GM19035 (cell line): ENCODE measurements around the gene SH2D4B.

Source experiments
- ATAC-seq: cut with Tn5 transposase; IDR thresholded peaks from one replicate; pipeline ENCODE4 v1.9.1; 2021; ENCODE audit not compliant: unreplicated experiment

SH2D4B gene

GRCh38 chr10:80674809-80675208 lies 137.1 kb downstream of the SH2D4B start:
- ATAC-seq = no peak

DNA sequence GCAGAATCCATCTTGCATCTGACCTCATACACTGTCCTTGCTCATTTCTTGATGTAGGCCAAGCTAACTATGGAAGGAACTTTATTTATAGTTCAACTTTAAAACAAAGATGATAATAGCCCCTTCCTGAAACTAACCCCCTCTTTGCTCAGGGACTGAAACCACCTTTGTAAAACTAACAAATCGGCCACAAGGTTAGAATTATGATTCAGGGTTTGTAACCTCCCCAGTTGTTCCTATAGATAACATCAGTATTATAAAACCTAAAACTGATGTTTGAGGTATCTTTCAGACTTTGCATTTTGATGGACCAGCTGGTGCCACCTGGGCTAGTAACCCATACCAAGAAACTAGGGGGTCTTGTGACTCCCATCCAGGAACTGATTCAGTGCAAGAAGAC lies 143.4 kb downstream of the SH2D4B start:
- no peak for ATAC-seq

DNA sequence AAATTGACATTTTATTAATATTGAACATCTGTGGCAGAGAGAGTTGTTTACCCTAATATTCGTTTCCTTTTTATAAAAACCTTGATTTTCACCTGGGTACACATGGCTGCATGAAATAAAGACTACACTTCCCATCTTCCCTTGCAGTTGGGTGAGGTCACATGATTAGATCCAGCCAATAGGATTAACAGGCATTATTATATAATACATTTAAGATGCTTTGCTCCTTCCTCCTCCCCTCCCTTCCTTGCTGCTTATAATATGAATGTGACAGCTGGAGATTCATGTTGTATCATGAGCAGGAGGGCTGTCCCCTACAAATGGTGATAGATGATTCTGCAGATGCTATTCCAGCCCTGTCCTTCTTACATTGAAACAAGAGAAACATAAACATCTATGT lies 146.6 kb downstream of the SH2D4B start:
- ATAC-seq = peak; percentile 80

GRCh38 chr10:80685355-80685754 lies 147.7 kb downstream of the SH2D4B start:
- no peak for ATAC-seq

GRCh38 chr10:80686734-80687475 lies 149.2 kb downstream of the SH2D4B start:
- no peak for ATAC-seq

DNA sequence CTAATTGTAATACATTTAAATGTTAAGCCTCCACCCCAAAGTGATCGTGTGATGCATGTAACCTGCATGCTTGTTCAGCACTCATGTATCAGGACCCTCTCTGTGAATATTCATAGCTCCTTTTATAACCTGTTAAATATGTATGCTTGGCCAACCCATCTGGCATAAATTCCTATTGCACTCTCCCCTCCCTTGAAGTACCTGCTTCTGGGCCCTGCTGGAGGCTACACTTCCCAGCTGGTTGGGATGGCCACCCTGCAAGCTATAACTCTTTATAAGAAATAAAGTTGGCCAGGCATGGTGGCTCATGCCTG lies 149.7 kb downstream of the SH2D4B start:
- no peak for ATAC-seq

GRCh38 chr10:80690434-80690833 lies 152.7 kb downstream of the SH2D4B start:
- no peak for ATAC-seq

DNA sequence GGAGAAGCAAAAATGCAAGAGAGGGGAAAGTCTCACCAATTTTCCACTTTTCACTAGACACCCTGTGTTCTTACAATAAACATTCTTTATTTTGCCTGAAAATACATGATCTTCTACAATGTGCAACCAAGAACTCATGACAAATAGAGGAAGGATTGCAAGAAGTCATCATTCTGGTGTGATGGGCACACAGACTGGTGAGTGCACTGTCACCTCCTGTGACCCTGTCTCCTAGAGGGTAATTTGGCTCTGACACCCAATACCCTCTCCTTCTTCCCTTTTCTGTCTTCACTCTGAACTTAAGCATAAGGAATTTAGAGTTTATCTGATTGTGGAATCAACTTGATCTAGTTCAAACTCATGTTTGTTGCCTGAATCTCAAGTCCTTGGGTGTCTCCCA lies 153.7 kb downstream of the SH2D4B start:
- ATAC-seq = no peak

GRCh38 chr10:80693565-80693964 lies 155.9 kb downstream of the SH2D4B start:
- no peak for ATAC-seq

DNA sequence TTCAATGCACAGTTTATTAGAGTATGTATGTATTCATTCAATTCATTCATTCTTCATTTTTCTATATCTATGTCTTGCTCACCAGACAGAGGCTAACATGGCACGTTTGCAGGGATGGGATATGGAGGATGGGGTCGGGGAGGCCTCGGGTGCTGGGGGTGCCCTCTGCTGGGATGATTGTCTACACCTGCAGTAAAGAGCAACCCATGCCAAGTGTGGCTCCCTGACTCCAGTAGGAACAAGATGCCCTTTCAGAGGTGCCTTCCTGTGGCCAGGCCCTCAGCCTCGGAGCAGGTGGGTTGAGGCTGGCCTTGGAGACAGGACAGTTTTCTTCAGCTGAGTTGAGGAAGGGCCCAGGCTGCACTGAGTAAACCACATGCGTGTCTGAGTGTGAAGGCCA lies 157.2 kb downstream of the SH2D4B start:
- no peak for ATAC-seq
